H1 (cell line): Measurements from ENCODE around the gene GREB1. TPM values are rescaled to one million over a fixed set of nuclear protein-coding genes. Genes with fewer than 3 reads are reported as not detected.

Experiments
- CTCF ChIA-PET: fragments of 300-600 bp; sonication (Branson Sonifier 250); formaldehyde crosslinking; loops from one replicate; lab custom pipeline; 2021; ENCODE audit not compliant: partially characterized antibody; lab: Charles Lee
- POLR2A ChIA-PET: fragments of 300-600 bp; sonication (Branson Sonifier 250); formaldehyde crosslinking; loops from one replicate; lab custom pipeline; 2021; ENCODE audit warnings: inconsistent platforms; ENCODE audit not compliant: partially characterized antibody; lab: Charles Lee
- DNase-seq, 2 experiments: peaks; one replicate each; pipeline versions ENCODE4 v3.0.0 to v3.0.0-alpha.2; 2010 to 2022; ENCODE audit warnings: low spot score in 2 of 2, low read depth in 1 of 2, mixed read lengths in 1 of 2
- FAIRE-seq: peaks from 2 replicates; lab custom pipeline; 2011; peaks lifted over from hg19 to GRCh38; lab: Jason Lieb, UNC
- H2AFZ ChIP-seq: 2 replicates; pipeline ENCODE4 v1.8.1; 2012; ENCODE audit warnings: low read length, inconsistent platforms
- H2AK5ac ChIP-seq: 2 replicates; pipeline ENCODE4 v1.6.1; 2013; ENCODE audit warnings: low read depth, low read length
- H2BK120ac ChIP-seq: replicated peaks from 2 replicates; pipeline ENCODE3; 2013; ENCODE audit warnings: low read depth, low read length, inconsistent platforms
- H2BK12ac ChIP-seq: 2 replicates; pipeline ENCODE4 v1.6.1; 2013; ENCODE audit warnings: low read depth, low read length
- H2BK15ac ChIP-seq: 2 replicates; pipeline ENCODE4 v1.6.1; 2013; ENCODE audit warnings: low read length
- H2BK20ac ChIP-seq: 2 replicates; pipeline ENCODE4 v1.6.1; 2013; ENCODE audit warnings: low read length
- H2BK5ac ChIP-seq: 2 replicates; pipeline ENCODE4 v1.6.1; 2013; ENCODE audit warnings: low read depth, low read length
- H3K14ac ChIP-seq: 2 replicates; pipeline ENCODE4 v1.6.1; 2013; ENCODE audit warnings: inconsistent platforms; ENCODE audit not compliant: insufficient read length
- H3K18ac ChIP-seq: 2 replicates; pipeline ENCODE4 v1.6.1; 2013; ENCODE audit warnings: low read length; ENCODE audit errors: extremely low read depth
- H3K23ac ChIP-seq: 2 replicates; pipeline ENCODE4 v1.6.1; 2013; ENCODE audit warnings: inconsistent platforms; ENCODE audit not compliant: insufficient read length
- H3K23me2 ChIP-seq: 2 replicates; pipeline ENCODE4 v1.6.1; 2013; ENCODE audit warnings: low read depth, low read length
- H3K27ac ChIP-seq: 2 replicates; pipeline ENCODE4 v1.6.1; 2011; ENCODE audit warnings: low read depth, low read length, inconsistent platforms
- H3K27me3 ChIP-seq, 4 experiments: replicated peaks in 1 of 4; 1 replicate in 1 of 4; 2 replicates in 3 of 4; pipeline versions ENCODE4 v1.6.1 to v1.8.1; 2011 to 2013; ENCODE audit warnings: low read length in 3 of 4, mild to moderate bottlenecking in 3 of 4, inconsistent platforms in 2 of 4, mixed read lengths in 2 of 4, moderate library complexity in 1 of 4; ENCODE audit not compliant: control insufficient read depth in 3 of 4, insufficient read depth in 3 of 4; ENCODE audit errors: extremely low read depth in 1 of 4
- H3K36me3 ChIP-seq, 4 experiments: 2 replicates each; pipeline versions ENCODE4 v1.6.1 to v1.8.1; 2011 to 2013; ENCODE audit warnings: mild to moderate bottlenecking in 4 of 4, low read length in 3 of 4, moderate library complexity in 2 of 4, control low read depth in 1 of 4, inconsistent platforms in 1 of 4; ENCODE audit not compliant: insufficient read depth in 4 of 4, control insufficient read depth in 2 of 4
- H3K4ac ChIP-seq: replicated peaks from 2 replicates; pipeline ENCODE3; 2013; ENCODE audit warnings: low read length, low read depth, mixed read lengths, inconsistent platforms; ENCODE audit not compliant: insufficient read length
- H3K4me1 ChIP-seq, 4 experiments: replicated peaks in 1 of 4; 1 replicate in 1 of 4; 2 replicates in 3 of 4; pipeline versions ENCODE4 v1.6.1 to v1.8.1; 2011 to 2013; ENCODE audit warnings: low read length in 3 of 4, inconsistent platforms in 2 of 4, mixed read lengths in 1 of 4; ENCODE audit not compliant: insufficient read depth in 4 of 4, control insufficient read depth in 3 of 4
- H3K4me2 ChIP-seq, 2 experiments: 2 replicates each; pipeline versions ENCODE4 v1.6.1 to v1.8.1; 2011 to 2013; ENCODE audit warnings: low read depth in 2 of 2, low read length in 2 of 2, control low read depth in 1 of 2, inconsistent platforms in 1 of 2, mild to moderate bottlenecking in 1 of 2; ENCODE audit not compliant: insufficient read depth in 1 of 2
- H3K4me3 ChIP-seq, 4 experiments: fragments of 200-600, 300-600 bp in 1 of 4; sonication (generic), shearing (Covaris generic), sonication (Bioruptor Twin) in 1 of 4; 2 replicates each; pipeline versions ENCODE4 v1.5.1 to v1.8.1; 2011 to 2016; ENCODE audit warnings: low read length in 4 of 4, low read depth in 3 of 4, control low read depth in 2 of 4, inconsistent platforms in 2 of 4, mild to moderate bottlenecking in 2 of 4, mixed read lengths in 1 of 4, moderate library complexity in 1 of 4; ENCODE audit not compliant: insufficient read depth in 2 of 4; ENCODE audit errors: extremely low read depth in 1 of 4
- H3K56ac ChIP-seq: replicated peaks from 2 replicates; pipeline ENCODE3; 2013; ENCODE audit warnings: low read depth, mild to moderate bottlenecking, mixed read lengths, low read length, inconsistent platforms; ENCODE audit not compliant: insufficient read length
- H3K79me1 ChIP-seq: 2 replicates; pipeline ENCODE4 v1.6.1; 2013; ENCODE audit warnings: low read depth, low read length, control low read depth
- H3K79me2 ChIP-seq, 2 experiments: 2 replicates each; pipeline versions ENCODE4 v1.6.1 to v1.8.1; 2012 to 2013; ENCODE audit warnings: low read length in 2 of 2, mild to moderate bottlenecking in 2 of 2, inconsistent platforms in 1 of 2; ENCODE audit not compliant: insufficient read depth in 2 of 2, control insufficient read depth in 1 of 2
- H3K9ac ChIP-seq, 4 experiments: replicated peaks in 1 of 4; 1 replicate in 1 of 4; 2 replicates in 3 of 4; pipeline versions ENCODE4 v1.6.1 to v1.8.1; 2011 to 2013; ENCODE audit warnings: low read depth in 3 of 4, low read length in 3 of 4, control low read depth in 2 of 4, mild to moderate bottlenecking in 2 of 4, moderate library complexity in 2 of 4, inconsistent platforms in 1 of 4; ENCODE audit errors: extremely low read depth in 1 of 4
- H3K9me3 ChIP-seq, 2 experiments: 2 replicates each; pipeline versions ENCODE4 v1.6.1 to v1.8.1; 2012 to 2013; ENCODE audit warnings: mild to moderate bottlenecking in 2 of 2, moderate library complexity in 2 of 2, control low read depth in 1 of 2, inconsistent platforms in 1 of 2, low read depth in 1 of 2, low read length in 1 of 2, mixed read lengths in 1 of 2; ENCODE audit not compliant: insufficient read depth in 2 of 2
- H4K20me1 ChIP-seq, 2 experiments: replicated peaks in 1 of 2; 2 replicates each; pipeline versions ENCODE3 to v1.8.1; 2011 to 2013; ENCODE audit warnings: inconsistent platforms in 2 of 2, low read length in 2 of 2, mild to moderate bottlenecking in 1 of 2; ENCODE audit not compliant: insufficient read depth in 2 of 2, control insufficient read depth in 1 of 2
- H4K5ac ChIP-seq: 2 replicates; pipeline ENCODE4 v1.6.1; 2013; ENCODE audit warnings: low read length, low read depth, mixed read lengths, inconsistent platforms; ENCODE audit not compliant: insufficient read length
- H4K8ac ChIP-seq: 2 replicates; pipeline ENCODE4 v1.8.0; 2013; ENCODE audit warnings: mild to moderate bottlenecking, moderate library complexity, low read length, inconsistent platforms; ENCODE audit not compliant: insufficient read depth; ENCODE audit errors: extremely low read depth
- H4K91ac ChIP-seq: replicated peaks from 2 replicates; pipeline ENCODE3; 2013; ENCODE audit warnings: low read length, mixed read lengths, inconsistent platforms; ENCODE audit not compliant: insufficient read length
- BACH1 ChIP-seq: IDR thresholded peaks from 2 replicates; pipeline ENCODE4 v1.6.1; 2012; ENCODE audit warnings: low read length, improper control_type of control experiment
- CBX5 ChIP-seq: fragments of 300-800, 300-1000 bp; sonication (generic); IDR thresholded peaks from 2 replicates; pipeline ENCODE4 v1.7.1; 2016; ENCODE audit warnings: antibody characterized with exemption, low read length, low read depth
- CHD2 ChIP-seq: IDR thresholded peaks from 2 replicates; pipeline ENCODE4 v1.6.1; 2012; ENCODE audit warnings: low read length, improper control_type of control experiment
- FOSL1 ChIP-seq: IDR thresholded peaks from 2 replicates; pipeline ENCODE4 v1.6.1; 2011; ENCODE audit warnings: mild to moderate bottlenecking, low read depth, low read length, moderate library complexity; ENCODE audit not compliant: insufficient read depth
- PHF8 ChIP-seq: fragments of 200-600 bp; sonication (generic); conservative IDR thresholded peaks from 2 replicates; pipeline ENCODE4 v1.7.1; 2012; ENCODE audit warnings: low read depth, mild to moderate bottlenecking, inconsistent platforms, low read length, moderate library complexity
- POLR2AphosphoS5 ChIP-seq: IDR thresholded peaks from 2 replicates; pipeline ENCODE4 v1.6.1; 2011; ENCODE audit warnings: low read depth, low read length
- RNF2 ChIP-seq: fragments of 200-900, 300-1000 bp; sonication (generic); IDR thresholded peaks from 2 replicates; pipeline ENCODE4 v1.7.1; 2016; ENCODE audit warnings: borderline replicate concordance, low read depth, mild to moderate bottlenecking, antibody characterized with exemption, low read length; ENCODE audit not compliant: poor library complexity, severe bottlenecking; ENCODE audit errors: missing control alignments
- RXRA ChIP-seq: IDR thresholded peaks from 2 replicates; pipeline ENCODE4 v1.6.1; 2011; ENCODE audit warnings: low read depth, mild to moderate bottlenecking, low read length, moderate library complexity; ENCODE audit not compliant: insufficient read depth
- SIX5 ChIP-seq: IDR thresholded peaks from 2 replicates; pipeline ENCODE4 v1.6.1; 2011; ENCODE audit warnings: mild to moderate bottlenecking, low read depth, low read length
- SUZ12 ChIP-seq: fragments of 200-600 bp; sonication (generic); IDR thresholded peaks from 2 replicates; pipeline ENCODE4 v1.6.1; 2012; ENCODE audit warnings: mild to moderate bottlenecking, inconsistent platforms, low read length, moderate library complexity, mixed read lengths
- TAF1 ChIP-seq: IDR thresholded peaks from 2 replicates; pipeline ENCODE4 v1.6.1; 2011; ENCODE audit warnings: mild to moderate bottlenecking, low read depth, low read length
- ZNF274 ChIP-seq: IDR thresholded peaks from 2 replicates; pipeline ENCODE4 v1.7.0; 2012; ENCODE audit warnings: low read length, borderline replicate concordance; ENCODE audit errors: extremely low read depth
- WGBS, 2 experiments: shearing (Covaris generic) in 1 of 2; methylation state at CpG; one replicate each; pipeline versions ENCODE4 v1.1.6 to v1.1.7; 2013 to 2015; ENCODE audit warnings: low lambda C conversion rate in 2 of 2, mixed read lengths in 2 of 2, inconsistent platforms in 1 of 2, low coverage in 1 of 2, missing lambda C conversion rate in 1 of 2; ENCODE audit not compliant: insufficient replicate concordance in 2 of 2, insufficient coverage in 1 of 2, insufficient read length in 1 of 2; ENCODE audit errors: extremely low coverage in 1 of 2, missing lambda C conversion rate in 1 of 2; 5-methylcytosine and 5-hydroxymethylcytosine counted together
- polyA plus RNA-seq, 7 experiments: library from polyadenylated mRNA; depleted of rRNA in 3 of 7; stranded (reverse) in 5 of 7; unstranded in 2 of 7; fragments of >200 nt in 5 of 7; fragments of 200-250 nt in 2 of 7; gene quantifications; 1 replicate in 5 of 7; 2 replicates in 1 of 7; 4 replicates in 1 of 7; pipeline versions ENCODE4 v1.2.1 to v1.2.3, GENCODE V29; 2011 to 2013; ENCODE audit warnings: missing spikeins in 2 of 7, mixed read lengths in 2 of 7
- total RNA-seq: library from RNA; stranded (reverse); fragmentation: NEBNext Ultra II Directional; extraction: Animal tissue kit (Norgen Biotek cat#: 25700); gene quantifications from 2 replicates; pipeline ENCODE4 v1.2.1, GENCODE V29; 2021

Gene GREB1
- total and polyA plus RNA-seq, 2 of the 8 experiments (the other 6 are each of a cell fraction or from before 2014, with no cell fraction given) = 7.9 to 43.4 TPM

DNA sequence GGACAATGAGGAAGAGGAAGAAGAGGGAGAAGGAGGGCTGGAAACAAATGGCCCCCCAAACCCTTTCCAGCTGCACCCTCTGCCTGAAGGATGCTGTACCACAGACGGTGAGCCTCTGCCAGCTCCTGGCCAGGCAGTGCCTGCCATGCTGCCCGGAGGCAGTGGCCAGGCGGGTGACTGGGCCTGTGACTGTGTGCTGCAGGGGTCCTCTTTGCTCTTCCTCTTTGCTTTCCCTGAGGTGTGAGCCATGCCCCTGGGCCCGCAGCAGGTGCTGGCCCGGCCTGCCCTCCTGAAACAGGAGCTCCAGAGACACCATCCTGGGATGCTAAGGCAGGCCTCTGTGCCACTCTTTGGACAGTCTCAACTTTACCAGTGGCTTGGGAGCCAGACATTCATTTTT, 28.6 kb downstream of the GREB1 start:
- H2BK20ac ChIP-seq = no peak overlapping the region
- DNase-seq (no peak), FAIRE-seq (no peak)
- no peak overlapping the region for H3K56ac ChIP-seq
- CTCF ChIA-PET = interaction anchor here (1.1 to 21.3 kb wide), 5 partner anchors 10 to 217 kb away, joined by 3 to 275 read pairs (median 4); partner anchors contain the start of gene GREB1
- H3K27me3 ChIP-seq = no peaks in the 10 kb centered on the region
- H3K79me2 ChIP-seq = no peaks in the 10 kb centered on the region
- POLR2A ChIA-PET = no interaction called here
- H3K4me1 ChIP-seq = peaks cover 0 to 4% (median under 1%) of the 10 kb centered on the region in 4 experiments; a peak in 2 of 7 replicates
- H3K9me3 ChIP-seq = no peaks in the 10 kb centered on the region
- H3K14ac ChIP-seq = no peak overlapping the region
- H4K91ac ChIP-seq = no peak overlapping the region
- WGBS, 2 experiments = 92% methylated on average over 5 of the region's 5 CpGs; no CpG with 5 or more reads in 1 of the 2 experiments
- no peak overlapping the region for H2BK120ac ChIP-seq
- no peak overlapping the region for H4K8ac ChIP-seq
- TF ChIP-seq SUZ12 (no peak), TAF1 (no peak), RXRA (no peak), POLR2AphosphoS5 (no peak), CBX5 (no peak), FOSL1 (no peak), PHF8 (no peak), ZNF274 (no peak), RNF2 (no peak), CHD2 (no peak), BACH1 (no peak), SIX5 (no peak)
- TF ChIP-seq, all 59 proteins: peak for 0
- Histone ChIP-seq H3K23ac (no peak overlapping the region), H2AFZ (no peak overlapping the region), H3K23me2 (no peaks in the 10 kb centered on the region), H2AK5ac (no peak overlapping the region), H2BK15ac (no peak overlapping the region), H3K4me2 (no peak overlapping the region), H2BK12ac (no peak overlapping the region), H4K5ac (no peak overlapping the region), H3K4ac (no peak overlapping the region), H4K20me1 (peaks cover 0 to 8% of the 10 kb centered on the region in 2 experiments), H3K79me1 (peaks cover 5% of the 10 kb centered on the region; the same call in 1 of the 2 replicates), H3K4me3 (no peak overlapping the region), H2BK5ac (no peak overlapping the region), H3K18ac (no peak overlapping the region), H3K27ac (no peak overlapping the region), H3K9ac (no peak overlapping the region), H3K36me3 (no peaks in the 10 kb centered on the region)
